ENCODE results near the gene INPP5K. TPM values are rescaled to one million over a fixed set of nuclear protein-coding genes. Genes with fewer than 3 reads are reported as not detected.
"Not testable (repeated sequence)": the region's sequence is repeated elsewhere in the genome, so short reads cannot be mapped to it uniquely, and the experiment has no call there.

Gene INPP5K
- total and polyA plus RNA-seq, 4 donors, result 22.5 to 38.9 (median 31.3) TPM

- DNase-seq (ENCODE audit: low read depth in 4 of 6, low spot score in 6 of 6), result no peak
- H3K4me1 ChIP-seq (ENCODE audit: control insufficient read depth, insufficient read depth, low read length), result peaks cover 25% of the 10 kb centered on the region
- H3K4me3 ChIP-seq (ENCODE audit: low read depth, low read length), result no peak overlapping the region
- no peaks in the 10 kb centered on the region for H3K9me3 ChIP-seq (ENCODE audit: control insufficient read depth, insufficient read depth, low read length)
- H3K27ac ChIP-seq (ENCODE audit: low read depth, low read length), result no peak overlapping the region
- peaks cover 83% of the 10 kb centered on the region for H3K36me3 ChIP-seq (ENCODE audit: control insufficient read depth, insufficient read depth, low read length)
- 79% methylated on average over 5 of the region's 7 CpGs for WGBS (ENCODE audit: insufficient coverage)
- no peaks in the 10 kb centered on the region for H3K27me3 ChIP-seq (ENCODE audit: control insufficient read depth, insufficient read depth, low read length)
These were observed 7.0 kb downstream of the INPP5K start for GRCh38 chr17:1509290-1509881.

- not testable (repeated sequence) for H3K27me3 ChIP-seq (ENCODE audit: control insufficient read depth, insufficient read depth, low read length)
- peaks cover 80% of the 10 kb centered on the region for H3K36me3 ChIP-seq (ENCODE audit: control insufficient read depth, insufficient read depth, low read length)
These were observed 7.7 kb downstream of the INPP5K start for GRCh38 chr17:1508709-1509108.

GRCh38 chr17:1506649-1507267, 9.7 kb downstream of the INPP5K start:
- no peak for DNase-seq (ENCODE audit: low read depth in 4 of 6, low spot score in 6 of 6)
- H3K4me3 ChIP-seq (ENCODE audit: low read depth, low read length), result no peak overlapping the region
- peaks cover 60% of the 10 kb centered on the region for H3K36me3 ChIP-seq (ENCODE audit: control insufficient read depth, insufficient read depth, low read length)
- no peak overlapping the region for H3K27ac ChIP-seq (ENCODE audit: low read depth, low read length)
- H3K9me3 ChIP-seq (ENCODE audit: control insufficient read depth, insufficient read depth, low read length), result no peaks in the 10 kb centered on the region
- peaks cover 7% of the 10 kb centered on the region for H3K4me1 ChIP-seq (ENCODE audit: control insufficient read depth, insufficient read depth, low read length)
- 91% methylated on average over 12 of the region's 13 CpGs for WGBS (ENCODE audit: insufficient coverage)
- H3K27me3 ChIP-seq (ENCODE audit: control insufficient read depth, insufficient read depth, low read length), result no peaks in the 10 kb centered on the region

More at GRCh38 chr17:1508709-1509108, 7.7 kb downstream of the INPP5K start:
- not testable (repeated sequence) for H3K9me3 ChIP-seq (ENCODE audit: control insufficient read depth, insufficient read depth, low read length); H3K27ac ChIP-seq (ENCODE audit: low read depth, low read length); H3K4me3 ChIP-seq (ENCODE audit: low read depth, low read length); DNase-seq (ENCODE audit: low read depth in 4 of 6, low spot score in 6 of 6)
- H3K4me1 ChIP-seq (ENCODE audit: control insufficient read depth, insufficient read depth, low read length), result peaks cover 25% of the 10 kb centered on the region
- 86% methylated on average over 24 of the region's 25 CpGs for WGBS (ENCODE audit: insufficient coverage)

- no peaks in the 10 kb centered on the region for H3K27me3 ChIP-seq (ENCODE audit: control insufficient read depth, insufficient read depth, low read length)
- no peak overlapping the region for H3K4me3 ChIP-seq (ENCODE audit: low read depth, low read length)
- no peak overlapping the region for H3K27ac ChIP-seq (ENCODE audit: low read depth, low read length)
- H3K9me3 ChIP-seq (ENCODE audit: control insufficient read depth, insufficient read depth, low read length), result no peaks in the 10 kb centered on the region
- no peak for DNase-seq (ENCODE audit: low read depth in 4 of 6, low spot score in 6 of 6)
- 88% methylated on average over 5 of the region's 5 CpGs for WGBS (ENCODE audit: insufficient coverage)
- H3K4me1 ChIP-seq (ENCODE audit: control insufficient read depth, insufficient read depth, low read length), result no peaks in the 10 kb centered on the region
- peaks cover 54% of the 10 kb centered on the region for H3K36me3 ChIP-seq (ENCODE audit: control insufficient read depth, insufficient read depth, low read length)
These were observed 10.8 kb downstream of the INPP5K start for GRCh38 chr17:1505586-1505985.

- H3K9me3 ChIP-seq (ENCODE audit: control insufficient read depth, insufficient read depth, low read length), result no peaks in the 10 kb centered on the region
- H3K27me3 ChIP-seq (ENCODE audit: control insufficient read depth, insufficient read depth, low read length), result no peaks in the 10 kb centered on the region
- H3K4me3 ChIP-seq (ENCODE audit: low read depth, low read length), result no peak overlapping the region
- H3K4me1 ChIP-seq (ENCODE audit: control insufficient read depth, insufficient read depth, low read length), result no peaks in the 10 kb centered on the region
- peaks cover 54% of the 10 kb centered on the region for H3K36me3 ChIP-seq (ENCODE audit: control insufficient read depth, insufficient read depth, low read length)
- DNase-seq (ENCODE audit: low read depth in 4 of 6, low spot score in 6 of 6), result no peak
- no peak overlapping the region for H3K27ac ChIP-seq (ENCODE audit: low read depth, low read length)
- WGBS (ENCODE audit: insufficient coverage), result 82% methylated on average over 2 of the region's 3 CpGs
These were observed 11.5 kb downstream of the INPP5K start for GRCh38 chr17:1504866-1505265.

GRCh38 chr17:1503699-1504098, 12.7 kb downstream of the INPP5K start:
- WGBS (ENCODE audit: insufficient coverage), result 66% methylated on average over 10 of the region's 10 CpGs

GRCh38 chr17:1498869-1499268, 17.5 kb downstream of the INPP5K start:
- WGBS (ENCODE audit: insufficient coverage), result 91% methylated on average over 8 of the region's 9 CpGs

More at GRCh38 chr17:1503699-1504098, 12.7 kb downstream of the INPP5K start:
- Histone ChIP-seq H3K4me3 (ENCODE audit: low read depth, low read length) (no peak overlapping the region), H3K36me3 (ENCODE audit: control insufficient read depth, insufficient read depth, low read length) (peaks cover 43% of the 10 kb centered on the region), H3K4me1 (ENCODE audit: control insufficient read depth, insufficient read depth, low read length) (no peaks in the 10 kb centered on the region), H3K27me3 (ENCODE audit: control insufficient read depth, insufficient read depth, low read length) (no peaks in the 10 kb centered on the region), H3K9me3 (ENCODE audit: control insufficient read depth, insufficient read depth, low read length) (no peaks in the 10 kb centered on the region), H3K27ac (ENCODE audit: low read depth, low read length) (no peak overlapping the region)
- no peak for DNase-seq (ENCODE audit: low read depth in 4 of 6, low spot score in 6 of 6)

GRCh38 chr17:1498233-1498632, 18.2 kb downstream of the INPP5K start:
- Histone ChIP-seq H3K9me3 (ENCODE audit: control insufficient read depth, insufficient read depth, low read length) (no peaks in the 10 kb centered on the region), H3K36me3 (ENCODE audit: control insufficient read depth, insufficient read depth, low read length) (peaks cover 44% of the 10 kb centered on the region), H3K4me1 (ENCODE audit: control insufficient read depth, insufficient read depth, low read length) (peaks cover 31% of the 10 kb centered on the region), H3K27me3 (ENCODE audit: control insufficient read depth, insufficient read depth, low read length) (no peaks in the 10 kb centered on the region), H3K4me3 (ENCODE audit: low read depth, low read length) (no peak overlapping the region), H3K27ac (ENCODE audit: low read depth, low read length) (no peak overlapping the region)
- DNase-seq (ENCODE audit: low read depth in 4 of 6, low spot score in 6 of 6), result no peak
- WGBS (ENCODE audit: insufficient coverage), result 94% methylated on average over 2 of the region's 2 CpGs

More at GRCh38 chr17:1498869-1499268, 17.5 kb downstream of the INPP5K start:
- DNase-seq (ENCODE audit: low read depth in 4 of 6, low spot score in 6 of 6), result no peak
- Histone ChIP-seq H3K36me3 (ENCODE audit: control insufficient read depth, insufficient read depth, low read length) (peaks cover 40% of the 10 kb centered on the region), H3K27ac (ENCODE audit: low read depth, low read length) (no peak overlapping the region), H3K9me3 (ENCODE audit: control insufficient read depth, insufficient read depth, low read length) (no peaks in the 10 kb centered on the region), H3K27me3 (ENCODE audit: control insufficient read depth, insufficient read depth, low read length) (no peaks in the 10 kb centered on the region), H3K4me3 (ENCODE audit: low read depth, low read length) (no peak overlapping the region), H3K4me1 (ENCODE audit: control insufficient read depth, insufficient read depth, low read length) (peaks cover 25% of the 10 kb centered on the region)

GRCh38 chr17:1497831-1498230, 18.6 kb downstream of the INPP5K start:
- H3K9me3 ChIP-seq (ENCODE audit: control insufficient read depth, insufficient read depth, low read length), result no peaks in the 10 kb centered on the region
- DNase-seq (ENCODE audit: low read depth in 4 of 6, low spot score in 6 of 6), result no peak
- H3K36me3 ChIP-seq (ENCODE audit: control insufficient read depth, insufficient read depth, low read length), result peaks cover 45% of the 10 kb centered on the region
- no peak overlapping the region for H3K27ac ChIP-seq (ENCODE audit: low read depth, low read length)
- WGBS (ENCODE audit: insufficient coverage), result 70% methylated on average over 15 of the region's 15 CpGs
- no peak overlapping the region for H3K4me3 ChIP-seq (ENCODE audit: low read depth, low read length)
- no peaks in the 10 kb centered on the region for H3K27me3 ChIP-seq (ENCODE audit: control insufficient read depth, insufficient read depth, low read length)
- H3K4me1 ChIP-seq (ENCODE audit: control insufficient read depth, insufficient read depth, low read length), result peaks cover 35% of the 10 kb centered on the region

- 83% methylated on average over 8 of the region's 14 CpGs for WGBS (ENCODE audit: insufficient coverage)
- no peak for DNase-seq (ENCODE audit: low read depth in 4 of 6, low spot score in 6 of 6)
- H3K9me3 ChIP-seq (ENCODE audit: control insufficient read depth, insufficient read depth, low read length), result no peaks in the 10 kb centered on the region
- peaks cover 50% of the 10 kb centered on the region for H3K36me3 ChIP-seq (ENCODE audit: control insufficient read depth, insufficient read depth, low read length)
- no peaks in the 10 kb centered on the region for H3K27me3 ChIP-seq (ENCODE audit: control insufficient read depth, insufficient read depth, low read length)
- H3K4me1 ChIP-seq (ENCODE audit: control insufficient read depth, insufficient read depth, low read length), result peaks cover 45% of the 10 kb centered on the region
- no peak overlapping the region for H3K27ac ChIP-seq (ENCODE audit: low read depth, low read length)
- H3K4me3 ChIP-seq (ENCODE audit: low read depth, low read length), result no peak overlapping the region
These were observed 19.5 kb downstream of the INPP5K start for GRCh38 chr17:1496869-1497268.

Data from spinal cord (tissue), 10 donors.